ENCODE data around the gene RXFP3.

Gene RXFP3

GRCh38 chr5:33936381-33937016, at the start of gene RXFP3:
Gene RXFP3 (plus strand): TSS chr5:33936386. CDS start chr5:33936741, 355 bp downstream.
- intact Hi-C loops (cut with DNase I; ENCODE audit: low total_unique reads) = loop anchor here (10.0 kb wide), 1 partner anchor 502 kb away; no protein-coding TSS in a partner anchor
- no peak for DNase-seq
- Histone ChIP-seq H3K27me3 (peaks cover 0 to 48% of the 10 kb centered on the region in 2 donors), H3K4me1 (peaks cover 0 to 21% (median 19%) of the 10 kb centered on the region in 4 donors), H3K9me3 (no peaks in the 10 kb centered on the region), H3K36me3 (no peaks in the 10 kb centered on the region), H3K27ac (no peak within 1 kb of the TSS), H3K4me3 (peak within 1 kb of the TSS; percentile 28 to 45)
- no peak for TF ChIP-seq CTCF (IDR thresholded peaks at IDR 0.05)

GRCh38 chr5:33887268-33887667, 48.9 kb upstream of the RXFP3 start:
- Histone ChIP-seq H3K4me3 (no peak overlapping the region), H3K27ac (no peak overlapping the region), H3K27me3 (no peaks in the 10 kb centered on the region), H3K4me1 (peaks cover 0 to 57% (median 21%) of the 10 kb centered on the region in 4 donors), H3K36me3 (no peaks in the 10 kb centered on the region), H3K9me3 (no peaks in the 10 kb centered on the region)
- TF ChIP-seq CTCF (IDR thresholded peaks at IDR 0.05) = no peak
- DNase-seq = no peak
- intact Hi-C loops (cut with DNase I; ENCODE audit: low total_unique reads) = no loop called here

GRCh38 chr5:33888587-33888986, 47.6 kb upstream of the RXFP3 start:
- no peaks in the 10 kb centered on the region for H3K9me3 ChIP-seq
- TF ChIP-seq CTCF (IDR thresholded peaks at IDR 0.05) = no peak
- H3K36me3 ChIP-seq = no peaks in the 10 kb centered on the region
- H3K27me3 ChIP-seq = no peaks in the 10 kb centered on the region
- DNase-seq = no peak
- H3K4me3 ChIP-seq = no peak overlapping the region
- H3K4me1 ChIP-seq = peaks cover 0 to 68% (median 26%) of the 10 kb centered on the region in 4 donors
- intact Hi-C loops (cut with DNase I; ENCODE audit: low total_unique reads) = no loop called here
- H3K27ac ChIP-seq = no peak overlapping the region

- no peak for DNase-seq
- intact Hi-C loops (cut with DNase I; ENCODE audit: low total_unique reads) = no loop called here
- no peaks in the 10 kb centered on the region for H3K9me3 ChIP-seq
- H3K36me3 ChIP-seq = no peaks in the 10 kb centered on the region
- peak overlapping the region; percentile 2 to 67 for H3K4me3 ChIP-seq
- H3K27me3 ChIP-seq = no peaks in the 10 kb centered on the region
- H3K4me1 ChIP-seq = peaks cover 0 to 66% (median 26%) of the 10 kb centered on the region in 4 donors
- TF ChIP-seq CTCF (IDR thresholded peaks at IDR 0.05) = no peak
- H3K27ac ChIP-seq = peak overlapping the region; percentile 57 to 72
Observed at GRCh38 chr5:33890131-33891032, 45.8 kb upstream of the RXFP3 start.

- Histone ChIP-seq H3K36me3 (no peaks in the 10 kb centered on the region), H3K4me3 (peak overlapping the region; percentile 57 to 67), H3K9me3 (no peaks in the 10 kb centered on the region), H3K27ac (peak overlapping the region; percentile 57 to 72), H3K4me1 (peaks cover 0 to 59% (median 26%) of the 10 kb centered on the region in 4 donors), H3K27me3 (no peaks in the 10 kb centered on the region)
- DNase-seq = no peak
- TF ChIP-seq CTCF (IDR thresholded peaks at IDR 0.05) = no peak
- intact Hi-C loops (cut with DNase I; ENCODE audit: low total_unique reads) = no loop called here
Observed at GRCh38 chr5:33891446-33891787, 44.8 kb upstream of the RXFP3 start.

Data from tibial artery (tissue), 4 donors.